PC-9 (cell line): ENCODE data around the gene SCCPDH. TPM values are rescaled to one million over a fixed set of nuclear protein-coding genes. Genes with fewer than 3 reads are reported as not detected.

Source experiments
- BruUV-seq: library from RNA; stranded (reverse); fragments of 400-500 nt; replicated peaks from 2 replicates; lab custom pipeline; 2021; lab: Mats Ljungman, UMichigan
- CTCF ChIA-PET: fragments of 300-600 bp; sonication (Branson Sonifier 250); formaldehyde crosslinking; loops from one replicate; lab custom pipeline; 2022; ENCODE audit warnings: antibody characterized with exemption; lab: Charles Lee
- POLR2A ChIA-PET: fragments of 300-600 bp; sonication (Branson Sonifier 250); formaldehyde crosslinking; loops from one replicate; lab custom pipeline; 2022; ENCODE audit warnings: antibody characterized with exemption; ENCODE audit not compliant: unreplicated experiment; lab: Charles Lee
- DNase-seq, 2 experiments: peaks; one replicate each; pipeline versions ENCODE4 v3.0.0 to v3.0.0-alpha.2; 2015 to 2022; ENCODE audit warnings: mixed read lengths in 1 of 2
- H2AFZ ChIP-seq: fragments of 200-600 bp; sonication (generic); 2 replicates; pipeline ENCODE4 v1.8.1; 2017; ENCODE audit warnings: antibody characterized with exemption
- H3F3A ChIP-seq: fragments of 200-600 bp; sonication (generic); 2 replicates; pipeline ENCODE4 v1.8.1; 2017; ENCODE audit warnings: antibody characterized with exemption, mild to moderate bottlenecking, low read depth; ENCODE audit not compliant: insufficient read depth
- H3K27ac ChIP-seq: fragments of 200-600 bp; sonication (generic); 2 replicates; pipeline ENCODE4 v1.6.1; 2016; ENCODE audit warnings: mixed run types
- H3K27me3 ChIP-seq: fragments of 200-600 bp; sonication (generic); 2 replicates; pipeline ENCODE4 v1.6.1; 2016; ENCODE audit warnings: low read depth, mixed run types; ENCODE audit not compliant: insufficient read depth
- H3K36me3 ChIP-seq: fragments of 200-600 bp; sonication (generic); 2 replicates; pipeline ENCODE4 v1.6.1; 2016; ENCODE audit warnings: low read depth, mixed run types
- H3K4me1 ChIP-seq: fragments of 200-600 bp; sonication (generic); replicated peaks from 2 replicates; pipeline ENCODE4 v1.6.1; 2016; ENCODE audit warnings: mixed run types; ENCODE audit not compliant: insufficient read depth
- H3K4me2 ChIP-seq: fragments of 200-600 bp; sonication (generic); 2 replicates; pipeline ENCODE4 v1.6.1; 2017; ENCODE audit warnings: mixed run types
- H3K4me3 ChIP-seq: fragments of 200-600 bp; sonication (generic); 2 replicates; pipeline ENCODE4 v1.6.1; 2016; ENCODE audit warnings: mixed run types
- H3K79me2 ChIP-seq: fragments of 200-600 bp; sonication (generic); 2 replicates; pipeline ENCODE4 v1.6.1; 2017; ENCODE audit warnings: low read depth, mixed run types
- H3K9me2 ChIP-seq: fragments of 200-600 bp; sonication (generic); 2 replicates; pipeline ENCODE4 v1.8.1; 2017; ENCODE audit warnings: mild to moderate bottlenecking; ENCODE audit not compliant: insufficient read depth
- H3K9me3 ChIP-seq: fragments of 200-600 bp; sonication (generic); 2 replicates; pipeline ENCODE4 v1.8.1; 2016; ENCODE audit warnings: low read depth; ENCODE audit not compliant: insufficient read depth
- H4K20me1 ChIP-seq: fragments of 200-600 bp; sonication (generic); 2 replicates; pipeline ENCODE4 v1.8.1; 2017; ENCODE audit not compliant: insufficient read depth
- EZH2 ChIP-seq: fragments of 200-600 bp; sonication (generic); IDR thresholded peaks from 2 replicates; pipeline ENCODE4 v1.8.0; 2017; ENCODE audit warnings: antibody characterized with exemption, low read depth
- intact Hi-C: fragments of 100-400 bp; cut with micrococcal nuclease; formaldehyde crosslinking; loops from one replicate; pipeline ENCODE4 v1.10.0; 2022; ENCODE audit not compliant: unreplicated experiment
- total RNA-seq: library from RNA; stranded (reverse); gene quantifications from 2 replicates; pipeline ENCODE4 v1.2.3, GENCODE V29; 2021
- TF ChIP-seq, protein P1 (sequence below): fragments of 200-600 bp; sonication (generic); conservative IDR thresholded peaks from 2 replicates; pipeline ENCODE4 v1.6.1; 2017; ENCODE audit warnings: mixed run types, antibody characterized with exemption, mild to moderate bottlenecking, moderate library complexity

Gene SCCPDH
- total RNA-seq, 1 experiment from 2014 or later = 17.2 TPM

DNA sequence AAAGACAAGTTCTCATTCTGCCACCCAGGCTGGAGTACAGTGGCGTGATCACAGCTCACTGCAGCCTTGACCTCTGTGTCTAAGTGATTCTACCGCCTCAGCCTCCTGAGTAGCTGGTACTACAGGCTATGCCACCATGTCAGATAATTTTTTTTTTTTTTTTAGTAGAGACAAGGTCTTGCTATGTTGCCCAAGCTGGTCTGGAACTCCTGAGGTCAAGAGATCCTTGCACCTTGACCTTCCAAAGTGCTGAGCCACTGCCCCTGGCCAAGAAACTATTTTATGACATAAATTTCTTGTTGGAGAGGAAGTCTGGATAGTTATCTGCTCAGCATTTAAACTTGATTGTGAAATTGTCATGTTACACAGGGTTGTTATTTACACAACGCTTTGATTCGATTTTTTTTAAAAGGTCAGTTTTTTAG is 2.1 kb downstream of the SCCPDH start:
- no TSS peak for BruUV-seq

DNA sequence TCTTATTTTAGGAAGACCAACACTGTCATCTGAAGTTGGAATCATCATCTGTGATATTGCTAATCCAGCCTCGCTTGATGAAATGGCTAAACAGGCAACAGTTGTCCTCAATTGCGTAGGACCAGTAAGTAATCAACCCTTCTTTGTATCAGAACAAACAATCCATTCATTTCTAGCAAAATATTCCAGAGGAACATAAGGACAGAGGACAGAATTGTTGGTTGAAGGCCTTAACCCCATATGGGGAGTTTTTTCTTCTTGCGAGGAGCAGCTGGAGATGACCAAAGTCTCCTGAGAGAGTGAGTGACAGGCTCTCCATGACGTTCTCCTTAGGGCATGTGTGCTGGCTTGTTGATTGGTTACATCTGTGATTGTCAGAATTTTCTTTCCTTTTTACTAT is 2.7 kb downstream of the SCCPDH start:
- no peak for TF ChIP-seq EZH2
- TF ChIP-seq, protein P1, sequence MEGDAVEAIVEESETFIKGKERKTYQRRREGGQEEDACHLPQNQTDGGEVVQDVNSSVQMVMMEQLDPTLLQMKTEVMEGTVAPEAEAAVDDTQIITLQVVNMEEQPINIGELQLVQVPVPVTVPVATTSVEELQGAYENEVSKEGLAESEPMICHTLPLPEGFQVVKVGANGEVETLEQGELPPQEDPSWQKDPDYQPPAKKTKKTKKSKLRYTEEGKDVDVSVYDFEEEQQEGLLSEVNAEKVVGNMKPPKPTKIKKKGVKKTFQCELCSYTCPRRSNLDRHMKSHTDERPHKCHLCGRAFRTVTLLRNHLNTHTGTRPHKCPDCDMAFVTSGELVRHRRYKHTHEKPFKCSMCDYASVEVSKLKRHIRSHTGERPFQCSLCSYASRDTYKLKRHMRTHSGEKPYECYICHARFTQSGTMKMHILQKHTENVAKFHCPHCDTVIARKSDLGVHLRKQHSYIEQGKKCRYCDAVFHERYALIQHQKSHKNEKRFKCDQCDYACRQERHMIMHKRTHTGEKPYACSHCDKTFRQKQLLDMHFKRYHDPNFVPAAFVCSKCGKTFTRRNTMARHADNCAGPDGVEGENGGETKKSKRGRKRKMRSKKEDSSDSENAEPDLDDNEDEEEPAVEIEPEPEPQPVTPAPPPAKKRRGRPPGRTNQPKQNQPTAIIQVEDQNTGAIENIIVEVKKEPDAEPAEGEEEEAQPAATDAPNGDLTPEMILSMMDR = no peak

More for the DNA sequence above, 2.1 kb downstream of the SCCPDH start:
- H3K9me2 ChIP-seq = no peaks in the 10 kb centered on the region
- H3K4me1 ChIP-seq = 0 out of 2 replicates have a peak, but pooled peaks cover 4% of the 10 kb centered on the region
- no peaks in the 10 kb centered on the region for H3K9me3 ChIP-seq
- no peaks in the 10 kb centered on the region for H3K27me3 ChIP-seq
- no peaks in the 10 kb centered on the region for H3K79me2 ChIP-seq
- TF ChIP-seq EZH2 = no peak
- TF ChIP-seq, protein P1 = no peak
- H3K27ac ChIP-seq = no peak overlapping the region
- H3K4me3 ChIP-seq = no peak overlapping the region
- no peak for DNase-seq
- intact Hi-C loops = no loop called here
- H4K20me1 ChIP-seq = no peaks in the 10 kb centered on the region
- H3K4me2 ChIP-seq = no peak overlapping the region
- POLR2A ChIA-PET = no interaction called here
- H3F3A ChIP-seq = no peaks in the 10 kb centered on the region
- H2AFZ ChIP-seq = no peak overlapping the region
- H3K36me3 ChIP-seq = no peaks in the 10 kb centered on the region
- CTCF ChIA-PET = no interaction called here

DNA sequence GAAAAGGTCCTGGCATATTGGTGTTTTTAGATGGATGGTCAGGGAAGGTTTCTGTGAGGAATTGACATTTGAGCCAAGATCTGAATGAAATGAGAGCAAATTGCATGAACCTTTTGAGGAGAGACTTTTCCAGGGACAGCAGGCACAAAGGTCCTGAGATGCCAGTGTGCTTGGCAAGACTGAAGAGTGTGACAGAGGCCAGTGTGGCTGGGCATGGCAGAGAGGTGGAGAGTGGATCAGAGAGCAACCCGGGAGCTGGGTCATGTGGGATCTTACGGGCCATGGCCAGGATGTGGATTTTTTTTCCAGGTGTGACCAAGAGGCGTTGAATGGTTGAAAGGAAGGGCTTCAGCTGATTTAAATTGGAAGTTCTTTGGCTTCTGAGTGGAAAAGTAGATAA is 3.4 kb downstream of the SCCPDH start:
- intact Hi-C loops = no loop called here
- Histone ChIP-seq H3K4me2 (no peak overlapping the region), H3K27me3 (no peaks in the 10 kb centered on the region), H3K9me2 (no peaks in the 10 kb centered on the region), H3K4me1 (0 out of 2 replicates have a peak, but pooled peaks cover 4% of the 10 kb centered on the region), H2AFZ (no peak overlapping the region), H4K20me1 (no peaks in the 10 kb centered on the region), H3K27ac (no peak overlapping the region), H3K36me3 (no peaks in the 10 kb centered on the region), H3K4me3 (no peak overlapping the region), H3K79me2 (no peaks in the 10 kb centered on the region), H3K9me3 (no peaks in the 10 kb centered on the region), H3F3A (no peaks in the 10 kb centered on the region)
- BruUV-seq = no TSS peak
- DNase-seq = no peak
- ChIA-PET POLR2A (no interaction called here), CTCF (no interaction called here)
- TF ChIP-seq, protein P1 = no peak
- no peak for TF ChIP-seq EZH2

More for the DNA sequence above, 2.7 kb downstream of the SCCPDH start:
- CTCF ChIA-PET = no interaction called here
- no peaks in the 10 kb centered on the region for H3K79me2 ChIP-seq
- no peaks in the 10 kb centered on the region for H3F3A ChIP-seq
- H3K9me3 ChIP-seq = no peaks in the 10 kb centered on the region
- no peaks in the 10 kb centered on the region for H4K20me1 ChIP-seq
- H3K4me1 ChIP-seq = 0 out of 2 replicates have a peak, but pooled peaks cover 4% of the 10 kb centered on the region
- no peak overlapping the region for H3K4me2 ChIP-seq
- H3K4me3 ChIP-seq = no peak overlapping the region
- POLR2A ChIA-PET = no interaction called here
- no peak for DNase-seq
- no peak overlapping the region for H3K27ac ChIP-seq
- H3K36me3 ChIP-seq = no peaks in the 10 kb centered on the region
- BruUV-seq = no TSS peak
- intact Hi-C loops = no loop called here
- H3K27me3 ChIP-seq = no peaks in the 10 kb centered on the region
- no peaks in the 10 kb centered on the region for H3K9me2 ChIP-seq
- no peak overlapping the region for H2AFZ ChIP-seq
